OCI-LY1 (cell line): ENCODE data around the gene CHCHD3.

Source experiments
- H2AFZ ChIP-seq: fragments of 200-600 bp; sonication (generic), shearing (Covaris generic); 2 replicates; pipeline ENCODE4 v1.6.0; 2014; ENCODE audit warnings: antibody characterized with exemption, mild to moderate bottlenecking, low read length
- H3F3A ChIP-seq: fragments of 200-600 bp; sonication (generic), shearing (Covaris generic); 2 replicates; pipeline ENCODE4 v1.6.0; 2014; ENCODE audit warnings: mild to moderate bottlenecking, antibody characterized with exemption, low read length, moderate library complexity; ENCODE audit not compliant: insufficient read depth
- H3K27ac ChIP-seq: fragments of 200-600 bp; sonication (generic); 2 replicates; pipeline ENCODE4 v1.5.1; 2014; ENCODE audit warnings: low read length, mixed run types, mild to moderate bottlenecking, low read depth; ENCODE audit not compliant: poor library complexity, severe bottlenecking
- H3K27me3 ChIP-seq: fragments of 200-600 bp; sonication (generic); 2 replicates; pipeline ENCODE4 v1.6.0; 2014; ENCODE audit warnings: antibody characterized with exemption, mild to moderate bottlenecking, low read length, moderate library complexity; ENCODE audit not compliant: insufficient read depth
- H3K36me3 ChIP-seq: fragments of 200-600 bp; sonication (generic); 2 replicates; pipeline ENCODE4 v1.6.1; 2014; ENCODE audit warnings: mild to moderate bottlenecking, antibody characterized with exemption, low read length, moderate library complexity, mixed read lengths; ENCODE audit not compliant: insufficient read depth
- H3K4me1 ChIP-seq: fragments of 200-600 bp; sonication (generic); 2 replicates; pipeline ENCODE4 v1.5.1; 2014; ENCODE audit warnings: mild to moderate bottlenecking, low read length, moderate library complexity; ENCODE audit not compliant: insufficient read depth, severe bottlenecking
- H3K4me2 ChIP-seq: fragments of 200-600 bp; sonication (generic), shearing (Covaris generic); 2 replicates; pipeline ENCODE4 v1.6.1; 2014; ENCODE audit warnings: low read length
- H3K4me3 ChIP-seq: fragments of 200-600 bp; sonication (generic); 2 replicates; pipeline ENCODE4 v1.5.1; 2014; ENCODE audit warnings: low read length, low read depth, mild to moderate bottlenecking, mixed read lengths; ENCODE audit not compliant: poor library complexity, severe bottlenecking
- H3K79me2 ChIP-seq: fragments of 200-600 bp; shearing (Covaris generic); 2 replicates; pipeline ENCODE4 v1.6.1; 2016; ENCODE audit warnings: mixed run types, low read length, mixed read lengths; ENCODE audit not compliant: insufficient read depth
- H3K9ac ChIP-seq: fragments of 200-600 bp; sonication (generic), shearing (Covaris generic); 2 replicates; pipeline ENCODE4 v1.6.1; 2014; ENCODE audit warnings: mild to moderate bottlenecking, low read length, mixed read lengths
- H3K9me2 ChIP-seq: fragments of 200-600 bp; sonication (generic), shearing (Covaris generic); 2 replicates; pipeline ENCODE4 v1.6.1; 2014; ENCODE audit warnings: low read depth, mild to moderate bottlenecking, low read length, mixed read lengths
- H3K9me3 ChIP-seq: fragments of 200-600 bp; shearing (Covaris generic); 2 replicates; pipeline ENCODE4 v1.6.1; 2014; ENCODE audit warnings: low read length, mixed read lengths
- H4K20me1 ChIP-seq: fragments of 200-600 bp; sonication (generic), shearing (Covaris generic); 2 replicates; pipeline ENCODE4 v1.6.0; 2016; ENCODE audit warnings: mild to moderate bottlenecking, low read length; ENCODE audit not compliant: insufficient read depth
- CTCF ChIP-seq: fragments of 200-600 bp; sonication (generic), shearing (Covaris generic); IDR thresholded peaks from 2 replicates; pipeline ENCODE4 v1.5.1; 2017; ENCODE audit warnings: mild to moderate bottlenecking, antibody characterized with exemption, low read length, moderate library complexity, mixed read lengths
- EZH2 ChIP-seq: fragments of 200-600 bp; sonication (generic), shearing (Covaris generic); IDR thresholded peaks from 2 replicates; pipeline ENCODE4 v1.8.0; 2017; ENCODE audit warnings: borderline replicate concordance, mixed run types, mild to moderate bottlenecking, antibody characterized with exemption, low read length, moderate library complexity, mixed read lengths

Gene CHCHD3

GRCh38 chr7:132997505-132997904 lies 84.4 kb downstream of the CHCHD3 start:
- Histone ChIP-seq H3K79me2 (peaks cover 63% of the 10 kb centered on the region), H3K9me2 (no peaks in the 10 kb centered on the region), H3K27me3 (no peaks in the 10 kb centered on the region), H3K4me2 (no peak overlapping the region), H3K36me3 (no peaks in the 10 kb centered on the region), H3K9ac (no peak overlapping the region), H3K9me3 (no peaks in the 10 kb centered on the region), H3K27ac (no peak overlapping the region), H2AFZ (no peak overlapping the region), H4K20me1 (no peaks in the 10 kb centered on the region), H3K4me1 (no peaks in the 10 kb centered on the region), H3F3A (no peaks in the 10 kb centered on the region), H3K4me3 (no peak overlapping the region)
- TF ChIP-seq CTCF (no peak), EZH2 (no peak)

DNA sequence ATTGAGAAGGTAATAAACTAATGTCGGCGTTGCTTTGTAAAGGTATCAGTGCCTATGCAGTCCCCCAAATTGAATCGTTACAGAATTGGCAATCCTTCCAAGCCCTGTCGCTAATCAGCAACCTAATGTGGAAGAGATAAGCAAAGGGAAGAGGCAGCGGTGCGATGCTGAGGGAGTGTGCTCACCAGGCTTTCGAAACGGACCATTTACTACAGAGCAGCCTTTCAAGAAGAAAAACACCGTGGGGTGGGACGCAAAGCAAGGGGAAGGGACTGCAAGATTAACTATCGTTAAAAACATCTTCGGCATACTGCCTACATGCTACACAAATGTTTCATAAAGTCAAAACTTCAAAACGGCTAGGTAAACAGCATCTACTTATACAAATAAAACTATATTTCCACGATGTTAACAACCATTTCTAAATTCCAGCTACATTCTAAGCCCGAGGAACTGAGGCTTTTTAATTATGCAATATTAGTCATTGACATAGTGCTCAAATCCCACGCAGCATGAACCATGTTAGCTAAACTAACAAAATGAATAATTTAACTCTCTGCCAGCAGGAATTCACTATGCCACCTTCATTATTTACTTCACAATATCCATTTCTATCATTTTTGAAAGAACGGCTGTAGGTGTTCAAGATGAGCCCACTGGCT lies 85.2 kb downstream of the CHCHD3 start:
- peaks cover 63% of the 10 kb centered on the region for H3K79me2 ChIP-seq

GRCh38 chr7:132993377-132994013 lies 88.4 kb downstream of the CHCHD3 start:
- Histone ChIP-seq H3F3A (no peaks in the 10 kb centered on the region), H3K27ac (no peak overlapping the region), H3K79me2 (peaks cover 45% of the 10 kb centered on the region), H3K4me1 (no peaks in the 10 kb centered on the region), H3K9ac (no peak overlapping the region), H4K20me1 (no peaks in the 10 kb centered on the region), H3K4me2 (no peak overlapping the region), H3K4me3 (no peak overlapping the region), H2AFZ (no peak overlapping the region), H3K36me3 (no peaks in the 10 kb centered on the region), H3K9me3 (0 out of 2 replicates have a peak, but pooled peaks cover 3% of the 10 kb centered on the region), H3K27me3 (no peaks in the 10 kb centered on the region), H3K9me2 (no peaks in the 10 kb centered on the region)
- no peak for TF ChIP-seq CTCF

More for the DNA sequence above, 85.2 kb downstream of the CHCHD3 start:
- H3K27me3 ChIP-seq = no peaks in the 10 kb centered on the region
- no peak overlapping the region for H3K4me2 ChIP-seq
- no peaks in the 10 kb centered on the region for H3K9me3 ChIP-seq
- no peaks in the 10 kb centered on the region for H3K36me3 ChIP-seq
- no peak overlapping the region for H3K27ac ChIP-seq
- no peaks in the 10 kb centered on the region for H3K9me2 ChIP-seq
- H3K4me1 ChIP-seq = no peaks in the 10 kb centered on the region
- no peaks in the 10 kb centered on the region for H3F3A ChIP-seq
- H3K9ac ChIP-seq = no peak overlapping the region
- H3K4me3 ChIP-seq = no peak overlapping the region
- TF ChIP-seq CTCF (no peak), EZH2 (no peak)
- no peak overlapping the region for H2AFZ ChIP-seq
- H4K20me1 ChIP-seq = no peaks in the 10 kb centered on the region
